B cell (primary cell): ENCODE data around the gene TMEM132D. TPM values are rescaled to one million over a fixed set of nuclear protein-coding genes. Genes with fewer than 3 reads are reported as not detected.

Source experiments
- ATAC-seq: fragments of 200-7000 bp; cut with Tn5 transposase; one replicate; pipeline ENCODE4 v1.10.0; 2021; ENCODE audit warnings: low read depth, mild to moderate bottlenecking, moderate number of reproducible peaks, moderate library complexity
- CTCF ChIA-PET: fragments of 350-600 bp; sonication (Branson Sonifier 250); formaldehyde crosslinking; loops from one replicate; lab custom pipeline; 2021; ENCODE audit warnings: antibody characterized with exemption, inconsistent platforms; lab: Charles Lee
- POLR2A ChIA-PET: fragments of 350-600 bp; sonication (Branson Sonifier 250); formaldehyde crosslinking; loops from one replicate; lab custom pipeline; 2021; ENCODE audit warnings: antibody characterized with exemption; lab: Charles Lee
- DNase-seq: peaks from one replicate; pipeline ENCODE4 v3.0.0; 2013
- H2AFZ ChIP-seq: 2 replicates; pipeline ENCODE4 v1.6.1; 2012; ENCODE audit warnings: mild to moderate bottlenecking, low read depth, low read length; ENCODE audit not compliant: insufficient read depth, poor library complexity, severe bottlenecking
- H3K27ac ChIP-seq, 2 donors: 1 replicate in 1 of 2; 2 replicates in 1 of 2; pipeline ENCODE4 v1.5.1; 2012 to 2013; ENCODE audit warnings: low read length in 2 of 2, mild to moderate bottlenecking in 2 of 2, moderate library complexity in 1 of 2
- H3K27me3 ChIP-seq, 4 experiments: fragments of 200-600 bp in 1 of 4; sonication (generic) in 1 of 4; replicated peaks in 1 of 4; 1 replicate in 2 of 4; 2 replicates in 2 of 4; pipeline versions ENCODE4 v1.6.1 to v1.7.0; 2013 to 2016; ENCODE audit warnings: low read length in 3 of 4, mild to moderate bottlenecking in 2 of 4, mixed read lengths in 1 of 4, moderate library complexity in 1 of 4; ENCODE audit not compliant: insufficient read depth in 4 of 4, control insufficient read depth in 3 of 4; ENCODE audit errors: control extremely low read depth in 1 of 4
- H3K36me3 ChIP-seq, 2 experiments: replicated peaks in 1 of 2; 1 replicate in 1 of 2; 2 replicates in 1 of 2; pipeline versions ENCODE4 v1.6.1 to v1.7.1; 2013; ENCODE audit warnings: low read length in 1 of 2; ENCODE audit not compliant: insufficient read depth in 2 of 2, control insufficient read depth in 1 of 2; ENCODE audit errors: control extremely low read depth in 1 of 2, extremely low read depth in 1 of 2
- H3K4me1 ChIP-seq, 2 donors: fragments of 200-600 bp in 1 of 2; sonication (generic) in 1 of 2; 1 replicate in 1 of 2; 2 replicates in 1 of 2; pipeline versions ENCODE4 v1.5.1 to v1.6.1; 2013 to 2017; ENCODE audit warnings: low read length in 2 of 2; ENCODE audit not compliant: control insufficient read depth in 2 of 2, insufficient read depth in 2 of 2
- H3K4me2 ChIP-seq: replicated peaks from 2 replicates; pipeline ENCODE3; 2012; ENCODE audit warnings: mild to moderate bottlenecking, low read depth, low read length; ENCODE audit not compliant: poor library complexity, severe bottlenecking
- H3K4me3 ChIP-seq, 5 experiments: fragments of 200-600 bp in 1 of 5; sonication (generic) in 1 of 5; 1 replicate in 3 of 5; 2 replicates in 2 of 5; pipeline versions ENCODE4 v1.5.1 to v1.7.0; 2011 to 2016; ENCODE audit warnings: low read length in 4 of 5, mild to moderate bottlenecking in 4 of 5, low read depth in 2 of 5, control low read depth in 1 of 5, moderate library complexity in 1 of 5; ENCODE audit not compliant: insufficient read depth in 1 of 5; ENCODE audit errors: control extremely low read depth in 1 of 5, extremely low read depth in 1 of 5
- H3K79me2 ChIP-seq: fragments of 200-600 bp; sonication (generic); one replicate; pipeline ENCODE4 v1.6.0; 2016; ENCODE audit warnings: low read length; ENCODE audit not compliant: control insufficient read depth, insufficient read depth
- H3K9ac ChIP-seq: fragments of 200-600 bp; sonication (generic); 2 replicates; pipeline ENCODE4 v1.6.1; 2017; ENCODE audit warnings: mild to moderate bottlenecking, low read length, moderate library complexity
- H3K9me3 ChIP-seq, 3 donors: one replicate each; pipeline versions ENCODE4 v1.6.1 to v1.7.1; 2013; ENCODE audit warnings: low read length in 2 of 3; ENCODE audit not compliant: control insufficient read depth in 2 of 3, insufficient read depth in 1 of 3; ENCODE audit errors: control extremely low read depth in 1 of 3
- H4K20me1 ChIP-seq: 2 replicates; pipeline ENCODE4 v1.6.0; 2012; ENCODE audit warnings: mild to moderate bottlenecking, low read length; ENCODE audit not compliant: insufficient read depth, control insufficient read depth, poor library complexity, severe bottlenecking
- H3K27ac Mint-ChIP-seq: one replicate; pipeline ENCODE4 v1.8.0; 2021; ENCODE audit warnings: mixed read lengths
- H3K27me3 Mint-ChIP-seq: one replicate; pipeline ENCODE4 v1.8.0; 2021; ENCODE audit warnings: mixed read lengths
- H3K4me1 Mint-ChIP-seq: one replicate; pipeline ENCODE4 v1.8.0; 2021; ENCODE audit warnings: mixed read lengths
- H3K4me3 Mint-ChIP-seq: one replicate; pipeline ENCODE4 v1.8.0; 2021; ENCODE audit warnings: mixed read lengths
- H3K9me3 Mint-ChIP-seq: one replicate; pipeline ENCODE4 v1.8.0; 2022; ENCODE audit warnings: mixed read lengths; ENCODE audit not compliant: insufficient read depth
- CTCF ChIP-seq: fragments of 200-600 bp; IDR thresholded peaks from one replicate; pipeline ENCODE4 v1.8.0; 2022; ENCODE audit warnings: antibody characterized with exemption, mild to moderate bottlenecking
- EZH2 ChIP-seq: IDR thresholded peaks from 2 replicates; pipeline ENCODE4 v1.6.1; 2012; ENCODE audit warnings: borderline replicate concordance, low read depth, mild to moderate bottlenecking, moderate library complexity, low read length; ENCODE audit not compliant: insufficient read depth, poor library complexity, severe bottlenecking
- WGBS: methylation state at CpG from one replicate; pipeline ENCODE4 v1.1.5; 2013; ENCODE audit warnings: missing lambda C conversion rate; ENCODE audit not compliant: insufficient coverage; 5-methylcytosine and 5-hydroxymethylcytosine counted together
- intact Hi-C: fragments of 100-400 bp; cut with micrococcal nuclease; formaldehyde crosslinking; loops from one replicate; pipeline ENCODE4 v1.10.0; 2022
- polyA plus RNA-seq: library from polyadenylated mRNA; depleted of rRNA; stranded (reverse); fragments of >200 nt; gene quantifications from 2 replicates; pipeline ENCODE4 v1.2.3, GENCODE V29; 2012
- total RNA-seq, 2 donors: library from RNA; stranded (reverse); fragments of 120-200 nt in 1 of 2; gene quantifications; 1 replicate in 1 of 2; 2 replicates in 1 of 2; pipeline versions ENCODE4 v1.2.3 to v1.2.4, GENCODE V29; 2013 to 2022

TMEM132D gene
- total and polyA plus RNA-seq, 2 donors (not counting 1 experiment from before 2014, with no cell fraction given), result not detected

- Histone ChIP-seq H3K79me2 (no peaks in the 10 kb centered on the region), H4K20me1 (no peaks in the 10 kb centered on the region), H2AFZ (no peak overlapping the region), H3K27me3 (no peaks in the 10 kb centered on the region), H3K9ac (no peak overlapping the region), H3K36me3 (no peaks in the 10 kb centered on the region), H3K4me3 (no peak overlapping the region), H3K9me3 (peaks cover 0 to 19% (median 0%) of the 10 kb centered on the region in 3 donors), H3K27ac (no peak overlapping the region), H3K4me2 (no peak overlapping the region), H3K4me1 (no peaks in the 10 kb centered on the region)
- WGBS, result 94% methylated on average over 4 of the region's 4 CpGs
- peaks cover 3% of the 10 kb centered on the region for H3K9me3 Mint-ChIP-seq
- ATAC-seq (no peak), DNase-seq (no peak)
- no peaks in the 10 kb centered on the region for H3K4me1 Mint-ChIP-seq
- no peak overlapping the region for H3K27ac Mint-ChIP-seq
- ChIA-PET POLR2A (no interaction called here), CTCF (no interaction called here)
- intact Hi-C loops, result no loop called here
- H3K27me3 Mint-ChIP-seq, result no peaks in the 10 kb centered on the region
- no peak for TF ChIP-seq CTCF
- TF ChIP-seq EZH2, result no peak
- H3K4me3 Mint-ChIP-seq, result no peak overlapping the region
Measured at GRCh38 chr12:129622566-129622965, 281.3 kb downstream of the TMEM132D start.

- H2AFZ ChIP-seq, result no peak overlapping the region
- no peak for ATAC-seq
- H3K4me3 ChIP-seq, result no peak overlapping the region
- H3K4me2 ChIP-seq, result no peak overlapping the region
- intact Hi-C loops, result no loop called here
- H3K27me3 Mint-ChIP-seq, result no peaks in the 10 kb centered on the region
- no peaks in the 10 kb centered on the region for H3K4me1 ChIP-seq
- H3K9me3 ChIP-seq, result peaks cover 0 to 13% (median 0%) of the 10 kb centered on the region in 3 donors
- TF ChIP-seq EZH2, result no peak
- TF ChIP-seq CTCF, result no peak
- H4K20me1 ChIP-seq, result no peaks in the 10 kb centered on the region
- H3K4me3 Mint-ChIP-seq, result no peak overlapping the region
- no peak overlapping the region for H3K9ac ChIP-seq
- H3K4me1 Mint-ChIP-seq, result no peaks in the 10 kb centered on the region
- H3K27ac Mint-ChIP-seq, result no peak overlapping the region
- H3K9me3 Mint-ChIP-seq, result peaks cover 9% of the 10 kb centered on the region
- H3K27ac ChIP-seq, result no peak overlapping the region
- H3K79me2 ChIP-seq, result no peaks in the 10 kb centered on the region
- no peaks in the 10 kb centered on the region for H3K27me3 ChIP-seq
- POLR2A ChIA-PET, result no interaction called here
- H3K36me3 ChIP-seq, result no peaks in the 10 kb centered on the region
- no peak for DNase-seq
- CTCF ChIA-PET, result no interaction called here
- whole genome bisulfite sequencing, result 90% methylated on average over 5 of the region's 5 CpGs
Measured at GRCh38 chr12:129619271-129619670, 284.6 kb downstream of the TMEM132D start.
